Esophagus muscularis mucosa (tissue), 4 donors: Measurements from ENCODE around the gene CCDC80. TPM values are rescaled to one million over a fixed set of nuclear protein-coding genes. Genes with fewer than 3 reads are reported as not detected.
A peak's percentile ranks its signal among the peaks of the same experiment; 100 is the strongest.

Experiments used
- DNase-seq: peaks from one replicate; pipeline ENCODE4 v3.0.0-alpha.2; 2017; ENCODE audit errors: extremely low spot score
- H3K27ac ChIP-seq, 4 donors: fragments of 200-600 bp; sonication (generic); replicated peaks in 1 of 4; 1 replicate in 3 of 4; 2 replicates in 1 of 4; pipeline ENCODE4 v1.5.1; 2016 to 2019; ENCODE audit warnings: mild to moderate bottlenecking in 1 of 4
- H3K27me3 ChIP-seq, 4 donors: fragments of 200-600 bp; sonication (generic); one replicate each; pipeline versions ENCODE4 v1.5.1 to v1.6.0; 2016 to 2019
- H3K36me3 ChIP-seq, 4 donors: fragments of 200-600 bp; sonication (generic); one replicate each; pipeline ENCODE4 v1.5.1; 2016 to 2019
- H3K4me1 ChIP-seq, 4 donors: fragments of 200-600 bp; sonication (generic); one replicate each; pipeline ENCODE4 v1.5.1; 2016 to 2019
- H3K4me3 ChIP-seq, 4 donors: fragments of 200-600 bp; sonication (generic); 1 replicate in 2 of 4; 2 replicates in 2 of 4; pipeline ENCODE4 v1.5.1; 2016 to 2019; ENCODE audit warnings: mild to moderate bottlenecking in 4 of 4, moderate library complexity in 1 of 4
- H3K9me3 ChIP-seq, 4 donors: fragments of 200-600 bp; sonication (generic); 1 replicate in 3 of 4; 2 replicates in 1 of 4; pipeline ENCODE4 v1.5.1; 2016 to 2019
- CTCF ChIP-seq, 3 experiments: fragments of 200-600 bp in 2 of 3; fragments of 450-650 bp in 1 of 3; sonication (generic) in 2 of 3; IDR thresholded peaks; one replicate each; pipeline ENCODE4 v1.5.1; 2017 to 2019; ENCODE audit warnings: antibody characterized with exemption in 3 of 3, mild to moderate bottlenecking in 2 of 3, moderate library complexity in 1 of 3
- EP300 ChIP-seq: sonication (generic); formaldehyde crosslinking; IDR thresholded peaks from one replicate; pipeline ENCODE4 v1.6.1; 2017; ENCODE audit warnings: antibody characterized with exemption
- POLR2A ChIP-seq: fragments of 450-650 bp; IDR thresholded peaks from one replicate; pipeline ENCODE4 v1.6.1; 2017; ENCODE audit warnings: antibody characterized with exemption, moderate library complexity, mild to moderate bottlenecking, low read depth
- POLR2AphosphoS5 ChIP-seq, 2 donors: sonication (generic); formaldehyde crosslinking; IDR thresholded peaks; one replicate each; pipeline ENCODE4 v1.6.1; 2017; ENCODE audit warnings: antibody characterized with exemption in 2 of 2
- WGBS: methylation state at CpG from one replicate; pipeline ENCODE4 v1.1.5; 2018; 5-methylcytosine and 5-hydroxymethylcytosine counted together
- intact Hi-C: fragments of 100-400 bp; cut with DNase I; formaldehyde crosslinking; loops from one replicate; pipeline ENCODE4 v1.15.1; 2023
- total RNA-seq, 4 donors: library from RNA; depleted of rRNA; stranded (reverse); fragments of >200 nt; gene quantifications; one replicate each; pipeline versions ENCODE4 v1.1.0 to v1.2.1, GENCODE V29; 2016

CCDC80 gene
- total RNA-seq, 4 donors from 2014 or later: 34.7 to 213 (median 127) TPM

- TF ChIP-seq POLR2A: no peak
- no peak for TF ChIP-seq CTCF (IDR thresholded peaks at IDR 0.05)
- no peak for TF ChIP-seq EP300
- TF ChIP-seq POLR2AphosphoS5 (IDR thresholded peaks at IDR 0.05): no peak
- H3K36me3 ChIP-seq: no peaks in the 10 kb centered on the region
- DNase-seq: no peak
- H3K4me3 ChIP-seq: no peak overlapping the region
- intact Hi-C loops: no loop called here
- H3K9me3 ChIP-seq: no peaks in the 10 kb centered on the region
- no peaks in the 10 kb centered on the region for H3K27me3 ChIP-seq
- H3K27ac ChIP-seq: peak overlapping the region in 1 of 4 donors; percentile 17
- peaks cover 0 to 36% (median 26%) of the 10 kb centered on the region in 4 donors for H3K4me1 ChIP-seq
- 86% methylated on average over 3 of the region's 3 CpGs for WGBS
Measured at GRCh38 chr3:112650482-112650881, 9.5 kb upstream of the CCDC80 start.

- intact Hi-C loops: loop anchor here (10.0 kb wide), 1 partner anchor 45 kb away; no protein-coding TSS in a partner anchor
- Histone ChIP-seq H3K27me3 (no peaks in the 10 kb centered on the region), H3K36me3 (no peaks in the 10 kb centered on the region), H3K4me3 (no peak overlapping the region), H3K4me1 (peaks cover 0 to 28% (median 19%) of the 10 kb centered on the region in 4 donors), H3K9me3 (no peaks in the 10 kb centered on the region), H3K27ac (no peak overlapping the region)
- WGBS: 90% methylated on average over 1 of the region's 1 CpG
- TF ChIP-seq POLR2AphosphoS5 (IDR thresholded peaks at IDR 0.05) (no peak), EP300 (no peak), CTCF (IDR thresholded peaks at IDR 0.05) (no peak), POLR2A (no peak)
- no peak for DNase-seq
Measured at GRCh38 chr3:112649478-112649735, 8.5 kb upstream of the CCDC80 start.

- TF ChIP-seq EP300: no peak
- TF ChIP-seq CTCF (IDR thresholded peaks at IDR 0.05): no peak
- TF ChIP-seq POLR2AphosphoS5 (IDR thresholded peaks at IDR 0.05): peak in 1 of 2 donors; percentile 66
- TF ChIP-seq POLR2A: no peak
- 66% methylated on average over 5 of the region's 5 CpGs for WGBS
- no peak overlapping the region for H3K4me3 ChIP-seq
- peaks cover 0 to 40% (median 33%) of the 10 kb centered on the region in 4 donors for H3K4me1 ChIP-seq
- H3K27ac ChIP-seq: peak overlapping the region in 1 of 4 donors; percentile 25
- DNase-seq: no peak
- H3K27me3 ChIP-seq: no peaks in the 10 kb centered on the region
- H3K36me3 ChIP-seq: no peaks in the 10 kb centered on the region
- H3K9me3 ChIP-seq: no peaks in the 10 kb centered on the region
- intact Hi-C loops: loop anchor here (10.0 kb wide), 1 partner anchor 48 kb away; no protein-coding TSS in a partner anchor
Measured at GRCh38 chr3:112647122-112647521, 6.2 kb upstream of the CCDC80 start.

- no peak for DNase-seq
- Histone ChIP-seq H3K4me1 (peaks cover 5 to 45% (median 38%) of the 10 kb centered on the region in 4 donors), H3K27me3 (no peaks in the 10 kb centered on the region), H3K9me3 (no peaks in the 10 kb centered on the region), H3K27ac (peak overlapping the region in 1 of 4 donors; percentile 25), H3K4me3 (no peak overlapping the region), H3K36me3 (no peaks in the 10 kb centered on the region)
- no peak for TF ChIP-seq POLR2A
- no peak for TF ChIP-seq POLR2AphosphoS5 (IDR thresholded peaks at IDR 0.05)
- TF ChIP-seq EP300: no peak
- TF ChIP-seq CTCF (IDR thresholded peaks at IDR 0.05): no peak
- intact Hi-C loops: loop anchor here (10.0 kb wide), 1 partner anchor 48 kb away; no protein-coding TSS in a partner anchor
- WGBS: 69% methylated on average over 7 of the region's 7 CpGs
Measured at GRCh38 chr3:112646623-112647022, 5.7 kb upstream of the CCDC80 start.

GRCh38 chr3:112644453-112644852 is 3.5 kb upstream of the CCDC80 start:
- no peaks in the 10 kb centered on the region for H3K27me3 ChIP-seq
- H3K4me1 ChIP-seq: peaks cover 13 to 65% (median 59%) of the 10 kb centered on the region in 4 donors
- H3K9me3 ChIP-seq: no peaks in the 10 kb centered on the region
- intact Hi-C loops: loop anchor here (2.0 to 10.0 kb wide), 2 partner anchors 50 to 92 kb away; no protein-coding TSS in a partner anchor
- no peak for DNase-seq
- H3K4me3 ChIP-seq: no peak overlapping the region
- no peak overlapping the region for H3K27ac ChIP-seq
- WGBS: 94% methylated on average over 4 of the region's 4 CpGs
- H3K36me3 ChIP-seq: no peaks in the 10 kb centered on the region
- TF ChIP-seq EP300 (no peak), CTCF (IDR thresholded peaks at IDR 0.05) (no peak), POLR2AphosphoS5 (IDR thresholded peaks at IDR 0.05) (no peak), POLR2A (no peak)
